ENCODE results near the gene CGB1.
"Not testable (repeated sequence)": the region's sequence is repeated elsewhere in the genome, so short reads cannot be mapped to it uniquely, and the experiment has no call there.

Gene CGB1

DNA sequence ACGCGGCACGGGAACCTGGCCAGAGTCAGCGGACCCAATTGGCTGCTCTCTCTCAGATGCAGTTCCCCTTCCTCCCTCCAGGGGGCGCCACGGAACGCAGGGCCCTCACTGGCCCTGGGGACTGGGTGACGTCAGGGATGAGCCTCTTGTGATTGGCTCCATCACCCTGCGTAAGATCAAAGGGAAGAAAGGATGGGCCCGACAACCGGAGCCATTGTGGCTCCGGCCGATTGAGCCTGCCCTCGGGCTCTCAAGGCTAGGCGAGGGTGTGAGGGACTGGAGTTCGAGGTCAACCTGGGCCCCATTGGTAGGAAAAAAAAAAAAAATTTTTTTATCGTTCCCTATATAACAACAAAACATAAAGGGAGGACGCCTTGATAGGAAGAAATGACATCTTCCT is at the start of gene CGB1:
Gene CGB1 (minus strand): TSS at position 81 of the 400 bp plus-strand sequence. CDS start 184 bp downstream, outside the sequence.
- peak; percentile 69 for DNase-seq

DNA sequence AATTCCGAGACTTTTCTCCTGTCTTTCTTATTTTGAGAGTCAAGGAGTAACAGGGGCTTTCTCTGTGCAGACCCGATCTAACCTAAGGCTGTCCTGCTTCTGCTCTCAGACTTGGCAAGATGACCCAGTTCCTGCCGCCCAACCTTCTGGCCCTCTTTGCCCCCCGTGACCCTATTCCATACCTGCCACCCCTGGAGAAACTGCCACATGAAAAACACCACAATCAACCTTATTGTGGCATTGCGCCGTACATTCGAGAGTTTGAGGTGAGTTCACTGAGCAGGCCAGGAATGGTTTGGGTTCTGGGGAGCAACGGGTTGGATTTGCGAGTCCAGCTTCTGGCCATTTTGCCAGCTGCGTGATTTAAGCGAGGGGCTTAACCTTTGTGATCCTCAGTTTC is 49.6 kb upstream of the CGB1 start:
- DNase-seq: no peak

DNA sequence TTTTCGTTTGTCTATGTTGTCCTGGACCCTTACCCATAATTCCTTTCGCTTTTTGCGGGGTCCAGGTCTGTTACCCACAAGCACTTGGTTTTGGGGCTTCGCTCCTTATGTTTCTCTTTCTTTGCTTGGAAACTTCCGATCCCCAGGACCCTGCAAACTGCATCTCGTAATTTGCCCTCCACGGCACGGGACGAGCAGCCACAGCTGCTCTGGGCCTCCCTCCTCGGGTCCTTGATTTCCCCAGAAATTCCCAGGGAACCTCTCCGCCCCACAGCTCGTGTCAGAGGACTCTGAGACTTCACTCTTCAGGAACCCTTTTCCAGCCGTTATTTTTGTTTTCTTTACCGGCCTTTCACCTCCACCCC is 49.2 kb upstream of the CGB1 start:
- DNase-seq: no peak

DNA sequence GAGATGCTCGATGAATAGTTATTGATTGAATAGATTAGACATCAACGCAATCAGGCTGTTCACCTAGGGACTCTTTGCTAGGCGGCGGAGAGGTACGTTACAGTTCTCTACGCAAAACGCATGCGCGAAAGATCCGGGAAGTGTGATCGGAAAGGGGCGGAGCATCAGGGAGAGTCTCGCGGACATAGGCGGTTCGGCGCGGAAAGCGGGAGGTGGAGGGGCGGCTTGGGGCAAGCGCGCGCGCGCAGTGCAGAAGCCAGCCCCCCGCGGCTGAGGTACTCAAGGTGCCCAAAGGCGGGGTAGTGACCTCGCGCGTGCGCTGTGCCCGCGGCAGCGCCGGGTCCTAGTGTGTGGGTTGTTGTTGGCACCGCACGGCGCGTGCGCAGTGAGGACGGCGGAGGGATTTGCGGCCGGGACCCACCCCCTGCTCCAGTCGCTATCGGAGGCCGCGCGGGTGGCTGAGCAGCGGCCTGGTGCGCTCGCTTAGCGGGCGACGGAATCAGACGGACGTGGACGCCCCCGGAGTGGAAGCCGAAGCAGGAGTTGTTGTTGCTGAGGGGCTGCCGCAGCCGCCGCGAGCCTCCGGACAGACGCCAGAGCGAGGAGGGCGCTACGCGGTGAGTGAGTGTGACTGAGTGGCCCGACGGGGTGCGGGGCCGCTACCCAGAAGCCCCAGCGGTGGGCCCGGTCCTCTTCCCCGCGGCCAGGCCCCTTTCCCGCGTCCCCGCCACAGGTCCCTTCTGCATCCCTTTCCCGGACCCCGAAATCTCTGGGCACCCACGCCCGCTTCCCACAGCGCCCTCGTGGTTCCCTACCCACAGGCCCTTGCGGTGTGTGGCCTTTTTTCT is 48.5 kb upstream of the CGB1 start, which contains the start of gene SNRNP70:
Gene SNRNP70 (plus strand): TSS at position 432 of the 848 bp plus-strand sequence. CDS start 964 bp downstream, outside the sequence.
- peak; percentile 99 for DNase-seq

DNA sequence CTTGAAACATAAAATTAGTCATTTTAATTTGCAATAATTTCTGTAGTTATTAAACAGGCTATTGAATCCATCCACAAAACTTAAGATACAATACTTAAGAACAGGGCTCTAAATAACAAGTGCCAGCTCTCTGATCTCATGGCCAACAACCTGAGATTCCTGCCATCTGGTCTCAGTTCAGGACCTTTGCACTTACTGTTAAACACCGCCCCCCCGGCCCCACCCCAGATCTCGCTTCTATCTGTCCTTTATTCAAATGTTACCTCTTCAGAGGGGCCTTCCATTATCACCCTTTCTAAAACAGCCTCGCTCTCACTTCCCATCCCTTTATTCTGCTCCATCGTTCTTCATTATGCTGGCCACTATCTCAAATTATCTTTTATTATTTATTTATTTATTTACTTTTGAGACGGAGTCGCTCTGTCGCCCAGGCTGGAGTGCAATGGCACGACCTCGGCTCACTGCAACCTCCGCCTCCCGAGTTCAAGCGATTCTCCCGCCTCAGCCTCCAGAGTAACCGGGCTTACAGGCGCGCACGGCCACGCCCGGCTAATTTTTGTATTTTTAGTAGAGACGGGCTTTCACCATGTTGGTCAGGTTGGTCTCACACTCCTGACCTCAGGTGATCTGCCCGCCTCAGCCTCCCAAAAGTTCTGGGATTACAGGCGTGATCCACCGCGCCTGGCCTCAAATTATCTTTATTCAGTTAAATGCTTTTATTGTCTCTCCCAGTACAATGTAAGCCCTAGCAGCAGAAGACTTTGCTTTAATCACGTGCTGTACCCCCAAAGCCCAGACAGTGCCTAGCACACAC is 47.7 kb upstream of the CGB1 start:
- no peak for DNase-seq

DNA sequence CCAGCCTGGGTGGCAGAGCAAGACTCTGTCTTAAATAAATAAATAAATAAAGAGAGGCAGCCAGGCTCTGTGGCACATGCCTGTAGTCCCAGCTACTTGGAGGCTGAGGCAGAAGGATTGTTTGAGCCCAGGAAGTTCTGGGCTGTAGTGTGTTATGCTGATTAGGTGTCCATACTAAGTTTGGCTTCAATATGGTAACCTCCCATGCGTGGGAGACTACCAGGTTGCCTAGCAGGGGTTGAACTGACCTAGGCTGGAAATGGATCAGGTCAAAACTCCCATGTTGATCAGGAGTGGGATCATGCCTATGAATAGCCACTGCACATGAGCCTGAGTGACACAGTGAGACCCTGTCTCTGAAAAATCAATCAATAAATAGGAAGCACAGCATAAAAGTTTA is 44.6 kb upstream of the CGB1 start:
- no peak for DNase-seq

DNA sequence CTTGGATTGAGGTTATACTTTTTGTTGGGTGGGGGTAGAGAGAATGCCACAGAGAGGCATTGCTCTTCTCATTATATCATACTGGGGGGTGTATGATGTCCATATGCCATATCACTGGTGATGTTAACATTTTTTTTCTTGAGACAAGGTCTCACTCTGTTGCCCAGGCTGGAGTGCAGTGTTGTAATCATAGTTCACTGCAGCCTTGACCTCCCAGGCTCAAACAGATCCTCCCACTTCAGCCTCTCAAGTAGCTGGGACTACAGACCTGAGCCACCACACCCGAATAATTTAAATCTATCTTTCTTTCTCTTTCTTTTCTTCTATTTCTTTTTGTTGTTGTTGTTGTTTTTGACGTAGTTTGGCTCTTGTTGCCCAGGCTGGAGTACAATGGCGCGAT is 43.7 kb upstream of the CGB1 start:
- DNase-seq: no peak

DNA sequence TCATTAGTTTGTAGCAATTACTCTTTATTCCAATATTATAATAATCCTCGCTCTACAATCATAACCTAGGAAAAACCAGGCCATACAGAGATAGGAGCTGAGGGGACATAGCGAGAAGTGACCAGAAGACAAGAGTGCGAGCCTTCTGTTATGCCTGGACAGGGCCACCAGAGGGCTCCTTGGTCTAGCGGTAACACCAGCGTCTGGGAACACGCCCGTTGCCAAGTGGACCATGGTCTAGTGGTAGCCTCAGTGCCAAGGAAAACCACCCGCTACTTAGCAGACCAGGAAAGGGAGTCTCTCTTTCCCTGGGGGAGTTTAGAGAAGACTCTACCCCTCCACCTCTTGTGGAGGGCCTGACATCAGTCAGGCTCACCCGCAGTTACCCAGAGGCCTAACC is 38.2 kb upstream of the CGB1 start:
- DNase-seq: not testable (repeated sequence)

DNA sequence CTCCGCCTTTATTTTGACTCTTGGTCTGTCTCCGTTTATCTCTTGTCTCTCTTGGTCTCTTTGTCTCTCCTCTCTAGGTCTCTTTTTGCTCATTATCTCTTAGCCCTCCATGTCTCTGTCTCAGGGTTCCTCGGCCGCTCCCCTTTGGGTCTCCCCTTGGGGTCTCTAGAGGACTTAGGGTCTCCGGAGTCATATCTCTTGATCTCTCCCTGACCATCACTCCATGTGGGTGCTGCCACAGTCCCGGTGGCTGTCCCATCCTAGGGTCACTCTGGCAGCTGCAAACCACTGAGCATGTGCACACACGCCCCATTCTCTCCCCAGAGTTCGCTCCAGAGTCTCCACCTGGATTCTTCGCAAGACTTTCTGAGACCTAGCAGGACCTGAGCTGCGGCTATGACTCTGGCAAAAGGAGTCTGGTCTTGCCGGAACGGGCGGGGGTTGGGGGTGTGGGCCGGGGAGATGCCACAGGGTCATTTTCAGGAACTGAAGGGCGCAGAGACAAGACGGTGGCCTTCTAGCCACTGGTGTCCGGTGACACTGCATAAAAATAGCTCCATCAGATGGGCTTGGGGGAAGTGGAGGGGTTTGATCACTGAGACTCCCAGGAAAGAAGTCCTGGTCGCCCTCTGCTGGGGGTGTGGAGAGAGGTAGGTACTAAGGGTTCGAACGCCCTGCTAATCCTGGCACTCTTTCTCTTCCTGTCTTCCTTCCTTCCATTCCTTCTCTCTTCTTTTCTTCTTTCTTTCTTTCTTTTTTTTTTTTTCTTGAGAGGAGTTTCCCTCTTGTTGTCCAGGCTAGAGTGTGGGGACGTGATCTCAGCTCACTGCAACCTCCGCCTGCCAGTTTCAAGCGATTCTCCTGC is 37.1 kb upstream of the CGB1 start:
- DNase-seq: no peak

DNA sequence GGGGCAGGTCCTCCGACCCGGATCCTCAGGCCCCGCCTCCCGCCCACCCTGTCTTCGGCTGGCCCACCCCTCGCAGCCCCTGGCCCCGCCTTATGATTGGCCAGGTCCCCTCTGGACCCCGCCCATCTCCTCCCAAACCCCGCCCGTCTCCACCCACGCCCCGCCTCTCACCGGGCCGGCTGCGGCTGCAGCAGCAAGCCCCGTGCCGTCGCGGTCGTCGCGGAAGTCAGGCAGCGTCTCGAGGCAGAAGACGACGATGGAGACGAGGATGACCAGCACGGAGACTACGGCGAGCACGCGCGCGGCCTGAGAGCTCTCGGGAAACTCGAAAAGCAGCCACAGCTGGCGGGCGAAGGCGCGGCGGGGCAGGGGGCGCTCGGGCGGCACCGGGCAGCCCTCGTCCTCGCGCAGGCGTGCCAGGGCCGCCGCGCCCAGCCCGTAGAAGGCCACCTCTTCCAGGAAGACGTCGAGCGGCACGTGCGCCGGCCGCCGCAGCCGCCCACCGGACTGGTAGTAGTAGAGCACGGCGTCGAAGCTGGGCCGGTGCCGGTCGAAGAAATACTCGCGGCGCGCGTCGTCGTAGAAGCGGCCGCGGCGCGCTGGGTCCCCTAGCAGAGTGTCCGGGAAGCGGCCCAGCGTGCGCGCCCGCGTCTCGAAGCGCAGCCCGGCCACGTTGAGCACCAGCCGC is 35.3 kb upstream of the CGB1 start:
- DNase-seq: no peak

DNA sequence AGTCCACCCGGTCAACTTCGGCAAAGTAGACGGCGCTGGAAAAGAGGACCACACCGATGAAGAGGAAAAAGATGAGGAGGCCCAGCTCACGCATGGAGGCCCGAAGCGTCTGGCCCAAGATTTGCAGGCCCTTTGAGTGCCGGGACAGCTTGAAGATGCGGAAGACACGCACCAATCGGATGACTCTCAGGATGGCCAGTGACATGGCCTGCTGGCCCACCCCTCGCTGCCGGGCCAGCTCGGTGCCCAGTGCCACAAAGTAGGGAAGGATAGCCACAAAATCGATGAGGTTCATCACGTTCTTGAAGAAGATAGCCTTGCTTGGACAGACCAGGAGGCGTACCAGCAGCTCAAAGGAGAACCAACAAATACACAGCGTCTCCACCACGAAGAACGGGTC is 33.7 kb upstream of the CGB1 start:
- DNase-seq: no peak

DNA sequence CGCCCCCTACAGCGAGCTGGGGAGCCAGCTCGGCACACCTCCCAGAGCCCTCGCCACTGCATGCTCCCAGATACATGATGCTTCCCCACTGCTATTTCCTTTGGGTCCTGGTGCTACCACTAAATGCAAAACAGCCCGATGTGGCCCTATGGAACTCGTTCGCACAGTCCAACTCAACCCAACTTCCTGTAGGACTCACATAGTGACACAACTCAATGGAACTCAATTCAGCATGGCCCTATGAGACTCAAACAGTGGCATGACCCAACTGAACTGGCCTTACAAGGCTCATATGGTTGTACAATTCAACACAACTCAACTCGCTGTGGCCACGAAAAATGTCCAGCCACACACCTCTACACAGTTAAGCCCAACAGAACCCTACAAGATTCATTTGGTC is 32.3 kb upstream of the CGB1 start:
- no peak for DNase-seq

DNA sequence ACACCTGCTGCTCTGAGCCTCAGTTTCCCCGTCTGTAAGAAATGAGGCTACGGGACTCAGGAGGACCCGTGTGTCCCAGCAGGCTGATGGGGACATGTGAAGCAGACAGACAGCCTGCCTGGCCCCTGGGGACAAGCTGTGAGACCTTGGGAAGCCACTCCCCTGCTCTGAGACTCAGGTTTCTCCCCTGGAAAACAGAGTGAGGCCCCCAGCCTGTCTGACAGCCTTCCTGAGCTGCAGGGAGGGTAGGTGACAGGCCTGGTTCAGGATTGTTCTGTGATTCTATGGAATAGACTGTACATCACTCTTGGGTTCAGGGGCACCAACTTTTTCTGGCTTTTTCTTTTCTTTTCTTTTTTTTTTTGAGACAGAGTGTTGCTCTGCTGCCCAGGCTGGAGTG is 30.9 kb upstream of the CGB1 start:
- DNase-seq: no peak

DNA sequence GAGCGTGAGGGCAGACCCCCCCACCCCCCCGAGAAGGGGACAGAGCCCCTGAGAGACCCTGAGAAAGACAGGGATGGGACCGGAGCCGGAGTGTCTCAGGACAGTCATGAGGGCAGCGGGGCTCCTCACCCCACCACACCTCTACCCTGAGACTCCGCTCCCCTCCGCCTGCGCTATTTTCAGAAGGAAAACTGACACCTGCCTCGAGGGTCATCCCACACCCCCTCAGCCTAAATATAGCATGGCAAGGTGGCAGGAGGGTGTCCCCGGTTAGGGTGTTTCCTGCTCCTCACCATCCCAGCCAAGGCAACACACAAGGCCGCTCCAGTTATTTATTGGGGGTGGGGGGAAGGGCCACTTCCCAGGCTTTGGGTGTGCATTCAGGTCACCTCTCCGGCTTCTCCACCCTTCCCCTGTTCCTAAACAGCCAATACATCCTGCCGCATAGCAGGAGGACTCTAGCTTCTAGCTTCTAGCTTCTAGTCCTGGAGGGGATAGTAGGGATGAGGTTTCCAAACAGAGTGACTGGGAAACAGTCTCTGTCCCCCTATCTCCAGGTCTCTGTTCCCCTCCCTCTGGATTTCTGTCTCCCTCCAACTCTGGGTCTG is 29.3 kb upstream of the CGB1 start:
- DNase-seq: no peak

DNA sequence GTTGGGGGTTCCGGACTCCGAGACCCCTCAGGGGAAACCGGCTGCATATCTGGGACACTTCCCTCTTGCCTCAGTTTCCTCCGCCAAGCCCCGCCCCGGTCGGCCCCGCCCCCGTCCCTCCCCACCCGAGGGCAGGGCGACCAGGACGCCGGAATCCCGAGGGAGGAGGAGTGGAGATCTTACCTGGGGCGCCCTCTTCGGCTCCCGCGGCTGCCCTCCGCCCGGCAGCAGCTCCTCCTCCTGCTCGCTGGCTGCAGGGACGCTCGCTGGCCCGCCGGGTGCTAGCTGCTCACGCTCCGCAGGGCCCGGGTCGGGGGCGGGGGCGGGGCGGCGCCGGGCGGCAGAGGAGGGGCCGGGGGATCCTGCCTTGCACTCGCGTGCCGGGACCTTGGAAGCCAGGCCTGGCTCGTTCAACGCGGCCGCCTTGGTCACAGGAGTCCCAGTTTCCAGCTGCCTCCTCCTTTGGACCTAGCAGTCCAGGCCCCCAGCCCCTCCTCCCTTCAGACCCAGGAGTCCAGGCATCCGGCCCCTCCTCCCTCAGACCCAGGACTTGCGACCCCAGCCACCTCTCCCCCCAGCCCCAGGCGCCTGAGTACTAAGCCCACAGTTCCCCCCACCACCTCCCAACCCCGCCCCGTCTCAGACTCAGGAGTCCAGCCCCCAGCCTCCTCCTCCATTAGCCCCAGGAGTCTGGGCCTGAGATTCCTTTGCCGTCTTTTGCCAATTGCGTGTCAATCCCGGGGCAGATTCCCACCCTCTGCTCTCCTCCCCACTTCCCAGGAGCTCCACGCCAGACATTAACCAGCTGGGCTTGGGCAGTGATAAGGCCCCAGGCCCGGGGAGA is 28.3 kb upstream of the CGB1 start, which contains the start of gene NTF4:
Gene NTF4 (minus strand): TSS at position 51 of the 844 bp plus-strand sequence. CDS start 2,821 bp downstream, outside the sequence.
- no peak for DNase-seq

DNA sequence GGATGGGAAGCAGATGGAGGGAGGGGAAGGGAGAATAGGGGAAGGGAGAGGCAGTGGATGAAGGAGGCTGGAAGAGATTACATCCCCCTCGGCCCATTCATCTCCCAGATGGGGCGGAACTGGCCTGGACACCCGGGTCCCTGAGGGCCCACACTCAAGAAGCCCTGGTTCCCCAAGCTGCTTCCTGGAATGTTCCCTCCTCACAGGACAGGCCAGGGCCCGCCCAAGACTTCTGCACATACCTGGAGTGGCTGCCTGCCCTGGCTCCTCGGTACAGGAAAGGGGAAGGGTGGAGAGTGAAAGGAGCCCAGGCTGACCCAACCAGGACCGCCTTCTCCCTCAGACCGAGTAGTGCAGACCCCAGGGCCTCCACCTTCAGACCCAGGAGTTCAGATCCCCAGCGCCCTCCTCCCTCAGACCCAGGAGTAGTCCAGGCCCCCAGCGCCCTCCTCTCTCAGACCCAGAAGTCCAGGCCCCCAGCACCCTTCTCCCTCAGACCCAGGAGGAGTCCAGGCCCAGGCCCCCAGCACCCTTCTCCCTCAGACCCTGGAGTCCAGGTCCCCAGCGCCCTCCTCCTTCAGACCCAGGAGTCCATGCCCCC is 27.4 kb upstream of the CGB1 start:
- no peak for DNase-seq

DNA sequence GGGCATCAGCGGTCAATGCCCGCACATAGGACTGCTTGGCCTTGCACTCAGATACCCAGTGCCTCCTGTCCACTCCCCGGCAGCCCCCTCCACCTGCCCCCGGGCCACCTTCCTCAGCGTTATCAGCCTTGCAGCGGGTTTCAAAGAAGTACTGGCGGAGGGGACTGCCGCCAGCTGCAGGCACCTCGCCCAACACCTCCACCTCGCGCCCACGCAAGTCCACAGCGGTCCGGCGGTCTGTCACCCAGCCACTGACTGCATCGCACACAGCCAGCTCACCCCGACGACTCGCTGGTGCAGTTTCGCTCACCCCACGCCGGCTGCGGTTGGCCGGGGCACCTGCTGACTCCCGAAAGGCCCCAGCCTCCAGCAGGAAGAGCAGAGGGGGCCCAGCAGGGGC is 24.8 kb upstream of the CGB1 start:
- DNase-seq: no peak

DNA sequence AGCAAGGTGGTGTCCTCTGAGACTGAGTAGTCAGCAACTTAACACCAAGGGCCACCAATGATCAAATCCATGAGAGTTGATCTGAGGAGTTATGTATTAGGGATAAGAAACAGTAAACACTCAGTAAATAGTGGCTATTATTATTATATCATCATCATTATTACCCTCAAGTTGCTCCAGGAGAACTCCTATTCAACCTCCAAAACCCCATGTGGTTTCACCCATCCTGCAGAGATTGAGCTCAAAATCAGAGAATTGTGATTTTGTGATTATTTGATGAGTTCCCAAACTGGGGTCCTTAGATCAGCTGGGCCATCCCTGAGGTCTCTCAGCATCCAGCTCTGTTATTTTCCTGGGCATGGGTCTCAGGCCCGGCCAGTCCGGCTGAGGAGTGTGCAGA is 24.3 kb upstream of the CGB1 start:
- DNase-seq: no peak

DNA sequence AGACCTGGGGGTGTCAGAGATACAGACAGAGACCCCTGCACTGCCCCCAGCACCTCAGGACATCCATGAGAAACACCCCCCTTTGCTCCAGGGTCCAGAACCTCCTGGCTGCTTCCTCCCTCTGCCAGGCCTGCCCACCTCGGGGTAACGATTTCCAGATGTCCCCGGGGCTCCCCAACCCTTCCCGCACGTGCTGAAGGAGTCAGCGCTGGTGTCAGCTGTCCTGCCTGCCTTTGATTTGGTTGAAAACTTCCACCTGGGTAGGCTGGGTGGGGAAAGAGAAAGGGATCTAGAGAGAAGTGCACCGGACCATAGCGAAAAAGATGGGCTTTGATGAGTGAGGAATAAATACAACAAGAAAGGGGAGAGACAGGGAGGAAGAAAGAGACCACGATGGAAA is 22.4 kb upstream of the CGB1 start:
- no peak for DNase-seq

DNA sequence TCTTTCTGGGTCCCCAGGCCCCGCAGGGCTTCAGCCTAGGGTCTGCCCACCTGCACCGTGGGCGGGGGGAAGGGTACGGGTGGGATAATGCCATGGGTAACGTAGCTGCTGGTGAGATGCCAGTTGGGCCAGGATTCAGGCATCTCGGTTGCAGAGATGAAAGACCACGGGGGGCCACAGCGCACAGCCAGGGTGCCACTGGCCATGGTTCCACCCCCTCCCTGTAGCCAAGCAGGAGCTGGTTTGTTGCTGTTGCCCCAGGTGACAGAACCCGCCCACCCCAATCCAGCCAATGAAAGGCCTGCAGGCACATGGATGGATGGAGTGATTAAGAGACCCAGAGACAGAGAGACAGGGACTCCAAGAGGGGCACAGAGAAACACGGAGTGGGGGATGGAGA is 21.9 kb upstream of the CGB1 start:
- DNase-seq: no peak

All from activated CD4-positive, CD25-positive, alpha-beta regulatory T cell treated with anti-CD3 and anti-CD28 coated beads, Interleukin-2, amount 50 U/mL, for 72 hours (primary cell).